ENCODE results near the gene TRIM14.

- TF ChIP-seq CTCF (IDR thresholded peaks at IDR 0.05) (no peak), POLR2A (IDR thresholded peaks at IDR 0.05) (no peak)
Observed at GRCh38 chr9:98067184-98067583, 51.8 kb downstream of the TRIM14 start.

Data from vagina (tissue), 2 donors.